Measurements from ENCODE around the gene NISCH.

NISCH gene

GRCh38 chr3:52451237-52452083 lies 3.9 kb upstream of the NISCH start:
- no peak for TF ChIP-seq CTCF (IDR thresholded peaks at IDR 0.05; ENCODE audit: poor library complexity, severe bottlenecking)
- Histone ChIP-seq H3K36me3 (ENCODE audit: low read depth) (no peaks in the 10 kb centered on the region), H3K27ac (ENCODE audit: poor library complexity, severe bottlenecking) (no peak overlapping the region), H3K4me1 (ENCODE audit: insufficient read depth, poor library complexity, severe bottlenecking) (peaks cover 4% of the 10 kb centered on the region), H3K27me3 (ENCODE audit: insufficient read depth, poor library complexity, severe bottlenecking) (no peaks in the 10 kb centered on the region), H3K9me3 (ENCODE audit: severe bottlenecking) (no peaks in the 10 kb centered on the region), H3K4me3 (ENCODE audit: severe bottlenecking) (no peak overlapping the region)
- ATAC-seq (ENCODE audit: low read depth): no peak
- no peak for DNase-seq (ENCODE audit: low spot score)

DNA sequence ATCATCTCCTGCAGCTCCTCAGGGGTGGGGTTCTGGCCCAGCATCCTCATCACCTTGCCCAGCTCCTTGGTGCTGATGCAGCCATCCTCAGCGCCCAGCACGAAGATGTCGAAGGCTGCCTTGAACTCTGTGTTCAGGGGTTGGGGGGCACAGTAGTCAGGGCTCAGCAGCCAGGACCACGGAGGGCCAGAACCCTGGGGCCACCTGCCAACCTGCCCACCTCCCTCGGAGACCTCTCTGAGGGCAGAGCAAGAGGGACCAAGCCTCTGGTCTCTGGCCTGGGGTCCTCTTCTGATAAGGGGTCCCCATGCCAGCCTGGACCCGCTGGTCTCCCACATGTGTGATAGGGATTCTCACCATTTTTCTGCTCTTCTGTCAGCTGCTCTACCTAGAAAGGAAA lies 3.3 kb upstream of the NISCH start:
- Histone ChIP-seq H3K27ac (ENCODE audit: poor library complexity, severe bottlenecking) (no peak overlapping the region), H3K36me3 (ENCODE audit: low read depth) (no peaks in the 10 kb centered on the region), H3K4me3 (ENCODE audit: severe bottlenecking) (no peak overlapping the region), H3K4me1 (ENCODE audit: insufficient read depth, poor library complexity, severe bottlenecking) (peaks cover 10% of the 10 kb centered on the region), H3K27me3 (ENCODE audit: insufficient read depth, poor library complexity, severe bottlenecking) (no peaks in the 10 kb centered on the region), H3K9me3 (ENCODE audit: severe bottlenecking) (no peaks in the 10 kb centered on the region)
- ATAC-seq (ENCODE audit: low read depth) (no peak), DNase-seq (ENCODE audit: low spot score) (no peak)
- no peak for TF ChIP-seq CTCF (IDR thresholded peaks at IDR 0.05; ENCODE audit: poor library complexity, severe bottlenecking)

DNA sequence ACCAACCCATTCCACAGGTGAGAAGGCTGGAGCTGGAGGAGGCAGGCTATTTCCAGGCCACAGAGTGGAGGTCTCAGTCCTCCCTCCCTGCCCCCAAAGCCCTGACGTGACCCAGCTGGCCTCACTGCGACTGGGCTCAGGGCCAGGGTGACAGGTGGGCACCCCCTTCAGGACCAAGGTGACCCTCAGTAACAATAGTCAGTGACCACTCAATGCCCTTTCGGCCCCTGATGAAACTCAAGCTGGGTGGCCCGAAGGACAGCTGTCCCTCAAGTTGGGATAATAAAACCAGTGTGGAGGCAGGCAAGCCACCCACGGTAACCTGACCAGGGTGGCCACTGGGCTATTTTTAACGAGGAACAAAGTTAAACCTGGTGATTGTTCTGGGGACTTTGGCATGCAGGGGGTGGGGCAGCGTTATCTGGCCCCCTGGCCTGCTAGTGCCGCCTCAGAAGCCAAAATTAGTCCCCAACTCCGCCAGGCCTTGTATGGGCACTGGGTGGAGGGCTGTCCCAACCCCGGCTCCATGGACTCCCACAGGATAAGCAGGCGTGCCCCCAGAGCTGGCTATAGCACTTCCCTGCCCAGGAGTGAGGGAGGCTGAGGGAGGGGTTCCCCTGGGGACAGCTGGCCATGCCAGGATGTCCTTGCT lies 2.7 kb upstream of the NISCH start:
- ATAC-seq (ENCODE audit: low read depth) (no peak), DNase-seq (ENCODE audit: low spot score) (no peak)
- Histone ChIP-seq H3K4me3 (ENCODE audit: severe bottlenecking) (no peak overlapping the region), H3K9me3 (ENCODE audit: severe bottlenecking) (no peaks in the 10 kb centered on the region), H3K4me1 (ENCODE audit: insufficient read depth, poor library complexity, severe bottlenecking) (peaks cover 16% of the 10 kb centered on the region), H3K27ac (ENCODE audit: poor library complexity, severe bottlenecking) (no peak overlapping the region), H3K27me3 (ENCODE audit: insufficient read depth, poor library complexity, severe bottlenecking) (no peaks in the 10 kb centered on the region), H3K36me3 (ENCODE audit: low read depth) (peaks cover under 1% of the 10 kb centered on the region; the same call in 1 of the 2 replicates)
- no peak for TF ChIP-seq CTCF (IDR thresholded peaks at IDR 0.05; ENCODE audit: poor library complexity, severe bottlenecking)

DNA sequence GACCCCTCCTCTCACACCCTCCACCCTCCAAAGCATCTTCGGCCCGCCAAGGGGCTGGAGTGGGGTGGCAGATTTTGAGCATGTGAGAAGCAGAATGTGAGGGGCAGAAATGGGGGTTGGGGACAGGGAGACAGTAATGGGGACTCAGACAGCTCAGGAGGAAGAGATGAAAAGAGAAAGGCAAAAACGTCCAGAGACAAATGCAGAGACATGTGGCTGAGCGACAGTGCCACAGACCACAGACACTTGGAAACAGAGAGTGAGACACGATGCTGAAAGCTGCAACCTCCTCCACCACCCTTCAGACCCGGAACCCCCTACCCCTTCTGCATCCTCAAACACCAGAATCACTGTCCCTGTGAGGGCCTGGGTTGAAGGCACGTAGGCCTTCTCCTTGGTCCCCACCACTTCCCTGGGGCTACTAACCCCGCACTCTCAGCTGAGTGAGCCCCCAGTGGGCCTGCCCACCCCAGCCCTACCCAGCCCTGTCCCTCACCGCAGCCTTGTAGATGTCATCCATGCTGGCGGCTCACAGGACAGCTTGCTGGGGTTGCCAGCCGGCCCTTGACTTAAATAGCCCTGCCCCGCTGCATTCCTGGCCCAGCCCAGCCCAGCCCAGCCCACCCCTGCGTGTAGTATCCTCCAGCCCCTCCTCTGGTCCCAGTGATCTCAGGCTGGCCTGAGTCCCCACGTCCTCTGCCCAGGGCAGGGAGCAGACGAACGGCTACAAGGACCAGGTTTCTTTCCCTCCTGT lies 1.7 kb upstream of the NISCH start, which contains the start of gene TNNC1:
TNNC1 (minus strand) TSS at position 546 of the 754 bp plus-strand sequence; CDS start at position 520, 26 bp downstream.
- H3K36me3 ChIP-seq (ENCODE audit: low read depth): peaks cover 11% of the 10 kb centered on the region
- ATAC-seq (ENCODE audit: low read depth) (no peak), DNase-seq (ENCODE audit: low spot score) (no peak)
- H3K27me3 ChIP-seq (ENCODE audit: insufficient read depth, poor library complexity, severe bottlenecking): no peaks in the 10 kb centered on the region
- peak within 1 kb of the TSS; percentile 88 for H3K4me3 ChIP-seq (ENCODE audit: severe bottlenecking)
- no peak for TF ChIP-seq CTCF (IDR thresholded peaks at IDR 0.05; ENCODE audit: poor library complexity, severe bottlenecking)
- H3K9me3 ChIP-seq (ENCODE audit: severe bottlenecking): no peaks in the 10 kb centered on the region
- peak within 1 kb of the TSS; percentile 72 for H3K27ac ChIP-seq (ENCODE audit: poor library complexity, severe bottlenecking)
- peaks cover 24% of the 10 kb centered on the region for H3K4me1 ChIP-seq (ENCODE audit: insufficient read depth, poor library complexity, severe bottlenecking)

Data from RWPE2 (cell line).